HG03378 (cell line): ENCODE results near the gene FERMT1.

Experiments used
- ATAC-seq: cut with Tn5 transposase; IDR thresholded peaks from one replicate; pipeline ENCODE4 v1.9.1; 2021; ENCODE audit warnings: mild to moderate bottlenecking, moderate library complexity; ENCODE audit not compliant: unreplicated experiment

Gene FERMT1, protein sequence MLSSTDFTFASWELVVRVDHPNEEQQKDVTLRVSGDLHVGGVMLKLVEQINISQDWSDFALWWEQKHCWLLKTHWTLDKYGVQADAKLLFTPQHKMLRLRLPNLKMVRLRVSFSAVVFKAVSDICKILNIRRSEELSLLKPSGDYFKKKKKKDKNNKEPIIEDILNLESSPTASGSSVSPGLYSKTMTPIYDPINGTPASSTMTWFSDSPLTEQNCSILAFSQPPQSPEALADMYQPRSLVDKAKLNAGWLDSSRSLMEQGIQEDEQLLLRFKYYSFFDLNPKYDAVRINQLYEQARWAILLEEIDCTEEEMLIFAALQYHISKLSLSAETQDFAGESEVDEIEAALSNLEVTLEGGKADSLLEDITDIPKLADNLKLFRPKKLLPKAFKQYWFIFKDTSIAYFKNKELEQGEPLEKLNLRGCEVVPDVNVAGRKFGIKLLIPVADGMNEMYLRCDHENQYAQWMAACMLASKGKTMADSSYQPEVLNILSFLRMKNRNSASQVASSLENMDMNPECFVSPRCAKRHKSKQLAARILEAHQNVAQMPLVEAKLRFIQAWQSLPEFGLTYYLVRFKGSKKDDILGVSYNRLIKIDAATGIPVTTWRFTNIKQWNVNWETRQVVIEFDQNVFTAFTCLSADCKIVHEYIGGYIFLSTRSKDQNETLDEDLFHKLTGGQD

DNA sequence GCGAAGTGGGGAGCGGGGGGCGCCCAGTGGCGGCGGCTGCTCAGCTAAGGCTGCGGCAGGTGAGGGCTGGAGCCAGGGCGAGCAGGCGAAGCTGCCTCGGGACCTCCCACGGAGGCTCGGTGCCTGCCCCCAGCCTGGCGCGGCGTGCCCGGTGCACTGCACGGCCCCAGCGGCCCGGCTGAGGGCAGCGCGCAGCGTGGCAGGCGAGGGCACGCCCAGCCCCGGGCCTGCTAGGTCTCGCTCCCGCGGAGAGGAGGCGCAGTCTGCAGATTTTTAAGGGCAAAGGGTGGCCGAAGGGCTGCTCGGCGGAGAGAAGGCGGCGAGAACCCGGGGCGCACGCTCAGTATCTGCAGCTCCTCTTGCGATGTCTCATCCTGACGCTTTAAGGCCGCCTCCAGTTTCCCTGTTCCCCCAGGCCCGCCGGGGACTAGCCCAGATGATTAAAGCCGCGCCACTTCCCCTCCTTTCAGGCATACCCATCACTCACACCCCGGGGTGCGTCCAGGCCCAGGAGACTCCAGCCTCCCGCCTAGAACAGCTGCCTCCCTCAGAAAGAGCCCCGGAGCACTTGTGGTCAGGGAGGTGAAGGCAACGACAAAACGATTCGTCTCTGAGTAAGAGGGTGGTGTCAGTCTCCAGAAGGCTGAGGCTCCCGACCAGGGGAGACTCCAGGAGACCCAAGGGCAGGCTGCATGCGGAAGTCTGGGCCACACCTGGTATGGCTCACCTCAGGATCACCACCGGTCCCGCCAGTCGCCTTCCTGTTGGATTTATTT, at the start of gene FERMT1:
Gene FERMT1 (minus strand): TSS at position 158 of the 776 bp plus-strand sequence. CDS start 3,476 bp downstream, outside the sequence.
- peak; percentile 68 for ATAC-seq

DNA sequence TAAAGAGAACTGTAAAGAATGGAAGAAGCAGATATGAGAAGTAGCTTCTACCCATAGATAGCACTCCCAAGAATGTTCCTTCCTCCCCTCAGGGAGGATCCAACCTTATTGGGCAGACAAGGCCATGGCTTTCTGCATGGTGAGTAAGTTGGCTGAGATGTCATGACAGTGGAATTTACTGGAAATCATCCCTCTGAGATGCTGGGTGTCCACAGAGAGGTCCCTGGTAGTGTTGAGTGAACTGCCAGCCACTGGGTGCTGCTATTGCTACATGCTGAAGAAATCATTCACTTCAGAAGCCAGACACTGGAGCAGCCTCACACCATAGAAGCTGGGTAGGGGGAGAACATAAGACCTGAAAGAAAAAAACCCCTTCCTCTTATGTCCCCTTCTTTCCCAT, 46.4 kb upstream of the FERMT1 start:
- no peak for ATAC-seq

DNA sequence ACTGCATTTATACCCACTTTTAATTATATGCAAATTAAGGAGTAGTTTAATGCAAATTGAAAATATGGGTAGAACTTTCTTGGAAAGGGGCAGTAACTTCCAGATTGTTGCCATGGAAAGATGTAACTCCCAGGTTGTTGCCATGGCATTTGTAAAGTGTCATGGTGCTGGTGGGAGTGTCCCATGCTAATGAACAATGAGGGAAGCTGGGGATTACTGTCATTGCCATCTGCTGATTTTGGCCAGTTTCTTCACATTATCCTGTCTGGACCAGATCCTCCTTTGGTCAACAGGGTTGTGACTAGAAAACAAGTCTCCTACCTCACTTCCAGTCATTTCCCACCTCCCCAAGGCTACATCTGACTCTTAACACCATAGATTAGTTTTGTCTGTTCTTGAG, 45.4 kb upstream of the FERMT1 start:
- no peak for ATAC-seq

DNA sequence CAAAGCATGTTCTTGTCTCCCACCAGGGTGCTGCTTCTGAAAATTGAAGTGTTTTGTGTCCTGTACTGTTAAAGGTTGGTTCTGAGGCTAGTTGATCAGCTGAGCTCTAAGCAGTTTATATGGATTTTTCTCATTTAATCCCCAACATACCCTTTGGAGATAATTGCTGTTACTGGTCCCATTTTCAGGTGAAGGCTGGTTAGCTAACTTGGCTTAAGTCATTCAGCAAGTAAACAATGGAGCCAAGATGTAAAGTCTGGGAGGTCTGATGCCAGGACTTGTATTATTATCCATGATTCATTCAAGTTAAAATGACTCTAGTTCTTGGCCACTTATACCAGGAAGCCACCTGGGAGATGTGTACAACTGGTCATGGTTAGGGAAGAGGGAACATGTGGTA, 42.5 kb upstream of the FERMT1 start:
- no peak for ATAC-seq

DNA sequence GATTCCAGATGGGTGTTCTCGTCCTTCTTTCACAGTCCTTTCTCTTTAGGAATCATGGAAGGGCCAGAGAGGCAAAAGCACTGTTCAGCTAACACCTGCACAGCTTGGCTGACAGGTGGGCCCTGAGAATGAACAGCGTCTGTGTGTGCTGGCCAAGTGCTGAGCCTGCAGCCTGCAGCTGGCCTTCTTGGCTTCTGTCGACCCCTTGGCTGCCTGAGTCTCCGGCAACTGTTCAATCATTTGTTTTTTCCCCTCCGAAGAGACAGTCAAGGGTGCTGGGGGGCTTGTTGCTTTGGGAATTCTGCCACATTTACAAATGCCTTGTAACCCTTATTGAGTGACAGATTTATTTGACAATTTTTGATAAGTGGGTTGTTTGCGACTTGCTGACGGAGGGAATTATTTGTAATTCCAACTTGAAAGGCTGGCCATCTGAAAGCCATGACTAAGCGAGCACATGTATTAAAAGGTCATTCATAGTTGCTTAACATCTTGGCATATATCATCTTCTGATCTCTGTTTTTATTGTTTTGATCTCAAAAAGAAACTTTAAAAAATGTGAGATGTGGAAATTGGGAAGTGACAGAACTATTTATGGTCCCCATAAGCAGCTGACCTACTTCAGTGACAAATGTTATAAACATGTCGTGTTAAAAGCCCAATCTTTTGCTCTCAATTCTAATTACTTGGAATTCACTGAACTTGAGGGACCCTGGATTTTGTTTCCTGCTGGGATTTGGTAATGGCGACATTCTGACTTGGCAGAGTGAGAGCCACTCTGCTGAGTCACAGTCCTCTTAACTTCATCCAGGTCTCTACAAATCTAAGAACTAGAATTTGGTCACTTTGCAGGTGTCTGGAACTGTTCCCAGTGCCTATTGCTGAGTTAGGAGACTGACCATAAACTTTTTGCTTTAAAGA, 41.9 kb upstream of the FERMT1 start:
- no peak for ATAC-seq

DNA sequence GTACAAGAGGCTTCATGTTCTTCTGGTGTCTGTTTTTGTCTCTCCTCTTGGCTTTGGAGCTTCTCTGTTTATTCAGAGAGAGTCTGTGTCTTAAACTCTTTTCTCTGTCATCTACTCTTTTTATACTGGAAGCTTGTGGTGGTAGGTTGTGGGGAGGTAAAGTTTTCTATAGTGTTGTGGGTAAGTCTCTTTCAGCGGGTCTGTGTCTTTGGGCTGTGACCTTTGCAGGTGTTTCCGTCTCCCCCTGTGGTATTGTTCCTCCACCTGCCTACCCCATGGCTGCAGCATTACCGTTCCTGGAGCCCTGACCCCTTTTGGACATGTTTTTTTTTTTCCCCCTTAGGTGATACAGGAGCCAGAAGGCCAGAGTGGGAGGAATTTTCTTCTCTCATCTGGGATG, 37.9 kb upstream of the FERMT1 start:
- no peak for ATAC-seq

DNA sequence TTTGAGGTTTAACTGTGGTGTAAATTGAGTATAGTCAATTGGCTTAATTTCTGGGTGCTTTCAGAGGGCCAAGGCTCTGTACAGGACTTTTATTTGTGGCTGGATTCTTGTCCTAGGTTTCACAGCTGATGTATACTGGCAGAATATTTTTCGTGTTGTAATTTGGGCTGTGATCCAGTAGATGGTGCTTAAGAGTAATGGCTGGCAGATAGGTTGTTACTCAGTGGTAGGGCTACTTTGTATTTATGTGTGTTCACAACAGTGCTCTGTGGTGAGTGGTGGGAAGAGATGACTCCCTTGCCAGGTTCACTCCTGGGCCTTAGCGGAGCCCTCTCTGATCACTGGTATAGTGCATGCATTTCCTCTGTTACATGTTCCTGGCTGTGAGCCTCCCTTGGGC, 34.5 kb upstream of the FERMT1 start:
- no peak for ATAC-seq

DNA sequence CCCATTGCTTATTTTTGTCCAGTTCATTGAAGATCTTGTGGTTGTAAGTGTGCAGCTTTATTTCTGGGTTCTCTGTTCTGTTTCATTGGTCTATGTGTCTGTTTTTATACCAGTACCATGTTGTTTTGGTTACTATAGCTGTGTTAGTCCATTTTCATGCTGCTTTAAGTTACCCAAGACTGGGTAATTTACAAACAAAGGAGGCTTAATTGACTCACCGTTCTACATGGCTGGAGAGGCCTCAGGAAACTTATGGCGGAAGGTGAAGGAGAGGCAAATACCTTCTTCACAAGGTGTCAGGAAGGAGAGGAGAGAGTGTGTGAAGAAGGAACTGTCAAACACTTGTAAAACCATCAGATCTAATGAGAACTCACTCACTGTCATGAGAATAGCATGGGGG, 29.9 kb upstream of the FERMT1 start:
- ATAC-seq = no peak

DNA sequence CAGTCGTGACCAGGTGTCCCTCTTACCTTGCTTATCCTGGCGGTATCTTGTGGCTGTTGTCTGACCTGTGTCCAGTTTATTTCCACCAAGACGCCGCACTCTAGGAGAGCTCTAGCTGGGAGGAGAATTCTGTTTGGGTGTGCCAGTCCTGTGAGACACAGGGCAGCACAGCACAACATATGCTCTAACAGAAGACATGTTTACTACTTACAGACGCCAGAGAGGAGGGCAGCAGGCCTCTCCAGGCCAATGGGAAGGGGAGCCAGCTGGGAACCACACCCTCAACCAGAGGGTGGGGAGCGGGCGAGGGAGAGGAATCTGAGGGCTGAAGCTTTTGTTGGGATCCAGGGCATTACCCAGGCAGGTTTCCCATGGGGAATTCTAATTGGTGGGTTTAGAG, 25.2 kb upstream of the FERMT1 start:
- no peak for ATAC-seq

DNA sequence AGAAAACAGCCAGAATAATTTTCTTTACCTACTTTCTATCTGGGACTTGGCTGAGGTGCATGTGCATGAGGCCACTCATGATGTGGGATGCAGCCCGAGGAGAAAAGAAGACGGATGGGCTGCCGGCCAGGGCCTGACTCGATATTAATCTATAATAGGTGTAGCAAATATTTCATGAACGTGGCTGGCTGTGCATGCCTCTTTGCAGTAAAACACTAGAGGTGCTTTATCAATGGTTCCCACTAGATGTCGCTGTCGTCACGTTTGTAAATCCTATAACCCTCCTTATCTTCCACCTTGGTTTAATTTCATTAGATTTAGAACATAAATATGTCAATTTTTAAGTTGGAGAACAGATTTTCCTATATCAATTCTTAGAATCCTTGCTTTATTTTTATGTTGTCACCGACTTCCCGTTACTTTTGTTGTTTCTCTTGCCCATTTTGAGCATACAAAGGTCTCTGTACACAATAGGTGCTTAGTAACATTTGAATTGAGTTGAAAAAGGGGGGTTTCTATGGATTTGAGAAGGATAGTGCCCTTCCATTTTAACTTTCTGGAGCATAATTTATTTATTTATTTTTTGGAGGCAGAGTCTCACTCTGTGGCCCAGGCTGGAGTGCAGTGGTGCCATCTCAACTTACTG, 19.6 kb upstream of the FERMT1 start:
- ATAC-seq = peak; percentile 83

DNA sequence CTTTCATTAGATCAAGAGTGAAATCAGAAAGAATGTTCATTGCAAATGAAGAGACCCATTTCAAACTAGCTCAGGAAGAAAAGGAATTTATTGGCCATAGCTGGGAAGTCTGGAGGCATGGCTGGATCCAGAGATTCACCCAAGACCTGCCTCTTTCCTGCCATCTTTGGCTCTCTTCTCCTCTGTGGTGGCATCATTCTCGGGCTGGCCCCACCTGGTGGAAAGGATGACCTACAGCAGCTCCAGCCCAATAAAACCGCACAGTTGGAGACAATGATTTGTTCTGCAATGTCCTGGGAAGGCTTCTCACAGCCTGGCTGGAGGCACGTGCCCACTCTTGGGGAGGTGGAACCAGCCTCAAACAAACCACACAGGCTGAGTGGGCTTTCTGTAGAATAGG, 18.1 kb upstream of the FERMT1 start:
- ATAC-seq = no peak

DNA sequence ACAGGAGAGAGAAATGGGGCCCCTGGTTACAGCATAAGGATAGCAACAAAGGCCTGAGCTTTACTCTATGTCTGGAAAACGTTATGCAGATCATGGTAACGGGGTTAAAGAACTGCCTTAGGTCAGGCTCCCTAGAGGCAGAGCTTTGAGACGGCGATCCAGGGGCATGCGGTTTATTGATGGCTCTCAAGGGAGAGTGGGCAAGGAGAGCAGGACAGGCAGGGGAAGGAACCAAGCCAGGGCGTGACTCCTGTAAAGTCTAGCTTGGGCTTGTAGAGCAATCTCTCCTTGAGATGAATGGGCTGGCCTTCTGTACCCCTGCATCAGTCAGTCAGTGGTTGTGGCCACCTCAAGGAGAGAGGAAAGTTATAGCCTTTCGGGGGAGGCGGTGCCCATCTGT, 12.5 kb upstream of the FERMT1 start:
- ATAC-seq = no peak

DNA sequence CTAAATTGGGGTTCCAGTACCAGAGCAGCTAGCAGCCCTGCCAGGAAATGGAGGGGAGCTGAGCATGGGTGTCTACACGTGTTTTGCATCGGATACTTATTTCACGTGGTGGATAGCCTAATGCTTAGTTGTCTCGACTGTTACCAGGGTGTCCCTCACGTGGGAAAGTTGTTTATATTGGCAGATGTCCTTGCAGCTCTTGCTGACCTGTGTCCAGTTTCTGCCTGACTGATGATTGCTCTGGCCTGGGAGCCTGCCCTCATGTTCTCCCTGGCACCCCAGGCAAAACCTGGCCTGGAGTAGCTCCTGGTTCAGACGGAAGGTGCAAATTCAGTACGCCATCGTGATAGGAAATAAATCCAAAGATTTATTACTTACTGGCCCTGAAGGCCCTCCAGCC, 11.8 kb upstream of the FERMT1 start:
- ATAC-seq = no peak

DNA sequence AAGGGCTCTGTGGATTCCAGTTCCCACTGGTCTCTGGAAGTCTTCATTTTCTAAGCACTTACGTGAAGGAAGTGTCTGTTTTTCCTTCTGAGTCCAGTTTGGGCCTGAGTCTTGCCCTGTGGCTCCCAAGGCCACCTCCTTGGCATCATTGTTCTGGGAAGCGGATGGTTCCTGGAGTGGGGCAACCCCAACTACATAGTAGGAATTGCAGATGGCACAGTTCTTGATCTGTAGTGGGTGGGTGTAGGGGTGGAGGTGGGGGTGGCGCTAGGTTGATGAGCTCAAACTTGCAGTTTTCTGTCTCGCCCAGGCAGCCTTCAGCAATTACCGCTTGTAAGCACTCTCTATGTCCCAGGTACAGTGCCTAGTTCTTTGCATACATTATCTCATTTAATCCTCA, 7.2 kb upstream of the FERMT1 start:
- no peak for ATAC-seq

DNA sequence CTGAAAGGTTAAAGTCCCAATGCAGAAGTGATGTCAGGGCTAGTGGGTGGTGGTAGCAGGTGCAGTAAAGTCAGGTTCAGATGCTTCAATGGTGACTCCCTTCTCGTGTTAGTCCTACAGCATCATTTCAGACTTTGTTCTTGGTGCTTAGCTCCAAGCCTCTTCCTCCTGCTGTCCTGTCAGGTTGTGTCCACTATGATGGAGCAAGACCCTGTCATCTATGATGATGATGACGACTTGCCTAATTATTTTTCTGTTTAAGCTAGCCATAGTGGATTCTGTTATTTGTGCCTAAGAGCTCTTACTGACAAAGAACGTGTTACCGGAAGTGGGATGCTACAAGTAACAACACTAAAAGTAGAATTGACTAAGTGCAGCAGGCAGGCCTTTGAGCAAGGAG, 5.0 kb upstream of the FERMT1 start:
- ATAC-seq = no peak

DNA sequence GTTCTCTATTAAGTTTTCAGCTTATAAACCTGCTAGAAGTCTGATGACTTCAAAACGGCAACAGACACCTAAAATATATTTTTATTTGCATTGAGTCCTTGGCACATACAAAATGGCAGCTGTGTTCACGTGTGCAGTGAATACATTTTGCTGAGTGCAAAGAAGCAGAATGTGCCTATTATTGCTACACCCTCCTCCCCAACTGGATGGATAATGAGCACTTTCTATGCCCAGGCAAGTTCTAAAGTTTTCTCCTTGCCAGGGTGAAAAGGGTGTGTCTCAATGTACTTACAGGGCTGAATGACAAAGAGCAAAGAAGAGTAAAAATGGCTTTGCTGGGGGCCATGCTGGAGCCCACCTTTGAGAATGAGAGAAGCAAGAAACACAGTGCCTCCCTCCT, 4.0 kb upstream of the FERMT1 start:
- no peak for ATAC-seq

DNA sequence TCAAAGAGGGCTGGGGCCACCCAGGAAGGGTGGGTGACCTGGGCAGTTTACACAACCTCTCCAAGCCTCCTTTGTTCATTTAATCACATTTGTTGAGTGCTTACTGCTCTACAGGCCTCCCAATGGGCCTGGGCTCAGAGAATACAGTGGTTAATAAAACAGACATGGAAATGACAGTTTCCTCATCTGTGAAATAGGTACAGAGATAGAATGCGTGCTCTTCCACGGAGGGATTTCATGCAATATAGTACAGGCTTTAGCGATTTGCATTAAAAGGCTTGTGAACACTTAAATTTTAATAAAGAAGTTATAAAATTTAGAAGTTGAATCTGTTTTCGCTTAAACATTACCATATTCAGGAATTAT, 802 bp upstream of the FERMT1 start:
- no peak for ATAC-seq

DNA sequence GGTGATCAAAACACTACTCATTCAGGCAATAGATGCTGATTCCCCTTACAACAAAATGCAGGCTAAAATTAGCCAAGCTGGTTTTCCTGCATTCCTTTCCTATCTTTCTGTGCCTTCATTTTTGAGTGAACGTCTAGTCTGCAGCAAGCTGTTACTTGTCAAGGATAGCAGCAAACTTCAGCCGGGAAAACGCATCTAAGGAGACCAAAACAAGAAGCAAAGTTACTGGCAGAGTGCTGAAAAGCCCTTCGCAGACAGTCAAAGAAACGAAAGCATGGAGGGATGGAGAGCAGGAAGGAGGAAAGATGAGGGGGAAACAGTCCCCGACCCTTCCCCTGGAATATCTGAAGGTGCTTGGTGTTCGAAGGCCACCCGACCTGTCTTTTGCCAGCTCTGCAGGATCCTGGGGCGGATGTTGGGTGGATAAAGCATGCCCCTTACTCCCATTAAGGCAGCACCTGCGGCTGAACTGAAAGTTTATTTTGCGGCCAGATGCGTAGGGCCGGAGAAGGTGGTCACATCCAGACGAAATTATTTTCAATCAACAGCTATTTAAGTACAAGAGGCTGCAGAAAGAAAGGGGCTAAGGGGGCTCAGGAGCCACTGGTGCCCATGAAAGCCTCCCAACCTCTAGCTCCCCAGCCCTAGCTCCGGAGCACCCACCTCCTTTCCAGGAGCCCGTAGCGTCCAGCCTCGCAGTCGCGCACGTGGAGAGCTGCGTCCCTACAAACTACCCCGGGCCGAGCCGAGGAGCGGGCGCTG, 538 bp downstream of the FERMT1 start:
- peak; percentile 5 for ATAC-seq

DNA sequence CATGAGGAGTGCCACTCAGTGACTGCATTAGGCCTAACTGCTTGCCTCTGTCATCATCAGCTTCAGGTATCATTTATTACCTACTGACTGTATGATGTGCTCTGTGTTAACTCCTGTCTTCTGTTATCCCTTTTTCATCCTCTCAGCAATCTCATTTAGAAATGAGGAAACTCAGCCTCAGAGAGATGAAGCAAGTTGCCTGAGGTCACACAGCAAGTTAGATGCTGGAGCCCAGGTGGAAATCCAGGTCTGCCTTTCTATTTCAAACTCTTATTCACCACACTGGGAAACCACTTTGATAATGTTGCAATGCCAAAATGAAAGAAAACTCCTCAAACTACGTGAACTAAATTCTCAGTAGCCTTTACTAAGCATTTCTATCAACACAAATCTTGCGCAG, 1.3 kb downstream of the FERMT1 start:
- no peak for ATAC-seq
